GM19025 (cell line): ENCODE results near the gene MDH2.
"Not testable (repeated sequence)": the region's sequence is repeated elsewhere in the genome, so short reads cannot be mapped to it uniquely, and the experiment has no call there.

Source experiments
- ATAC-seq: cut with Tn5 transposase; IDR thresholded peaks from one replicate; pipeline ENCODE4 v1.9.1; 2021; ENCODE audit warnings: mild to moderate bottlenecking, low read depth, moderate library complexity; ENCODE audit not compliant: unreplicated experiment

Gene MDH2

GRCh38 chr7:76069238-76069638 is 21.3 kb downstream of the MDH2 start:
- no peak for ATAC-seq

DNA sequence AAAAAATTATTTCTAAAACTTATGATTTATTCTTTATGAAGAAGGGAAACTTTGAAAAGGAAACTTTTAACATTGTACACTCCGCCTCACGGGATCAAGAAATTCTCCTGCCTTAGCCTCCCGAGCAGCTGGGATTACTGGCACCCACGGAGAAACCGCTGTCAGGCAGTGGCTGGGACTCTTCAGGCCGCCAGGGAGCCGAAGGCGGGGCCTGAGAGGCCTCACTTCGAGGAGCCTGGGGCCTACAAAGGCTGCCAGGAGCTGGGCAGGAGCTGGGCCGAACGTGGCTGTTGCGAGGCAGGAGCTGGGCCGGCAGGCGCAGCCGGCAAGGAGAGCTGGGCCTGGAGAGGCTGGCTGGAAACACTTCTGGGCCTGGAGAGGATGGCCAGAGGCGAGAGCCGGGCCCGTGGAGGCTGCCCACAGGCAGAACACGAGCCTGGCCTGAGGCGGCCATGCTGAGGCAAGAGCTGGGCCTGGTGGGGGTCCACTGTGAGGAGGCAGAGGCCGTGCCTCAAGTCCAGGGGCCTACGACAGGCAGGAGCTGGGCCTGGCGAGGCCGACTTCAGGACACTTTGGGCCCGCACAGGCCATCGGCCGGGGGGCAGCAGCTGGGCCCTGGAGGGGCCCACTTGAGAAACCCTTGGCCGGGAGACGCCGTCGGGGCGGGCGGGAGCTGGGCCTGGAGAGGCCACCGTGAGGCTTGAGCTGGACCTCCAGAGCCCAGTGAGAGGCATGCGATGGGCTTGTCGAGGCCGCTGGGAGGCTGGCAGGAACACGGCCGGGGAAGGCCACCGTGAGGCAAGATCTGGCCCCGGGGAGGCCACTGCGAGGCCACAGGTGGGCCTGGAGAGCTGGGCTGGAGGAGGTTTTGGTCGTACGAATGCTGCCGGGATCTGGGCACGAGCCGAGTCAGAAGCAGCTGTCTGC is 23.7 kb downstream of the MDH2 start:
- no peak for ATAC-seq

- ATAC-seq = no peak
Measured at GRCh38 chr7:76072243-76073148, 24.6 kb downstream of the MDH2 start.

- no peak for ATAC-seq
Measured at GRCh38 chr7:76073335-76073990, 25.6 kb downstream of the MDH2 start.

DNA sequence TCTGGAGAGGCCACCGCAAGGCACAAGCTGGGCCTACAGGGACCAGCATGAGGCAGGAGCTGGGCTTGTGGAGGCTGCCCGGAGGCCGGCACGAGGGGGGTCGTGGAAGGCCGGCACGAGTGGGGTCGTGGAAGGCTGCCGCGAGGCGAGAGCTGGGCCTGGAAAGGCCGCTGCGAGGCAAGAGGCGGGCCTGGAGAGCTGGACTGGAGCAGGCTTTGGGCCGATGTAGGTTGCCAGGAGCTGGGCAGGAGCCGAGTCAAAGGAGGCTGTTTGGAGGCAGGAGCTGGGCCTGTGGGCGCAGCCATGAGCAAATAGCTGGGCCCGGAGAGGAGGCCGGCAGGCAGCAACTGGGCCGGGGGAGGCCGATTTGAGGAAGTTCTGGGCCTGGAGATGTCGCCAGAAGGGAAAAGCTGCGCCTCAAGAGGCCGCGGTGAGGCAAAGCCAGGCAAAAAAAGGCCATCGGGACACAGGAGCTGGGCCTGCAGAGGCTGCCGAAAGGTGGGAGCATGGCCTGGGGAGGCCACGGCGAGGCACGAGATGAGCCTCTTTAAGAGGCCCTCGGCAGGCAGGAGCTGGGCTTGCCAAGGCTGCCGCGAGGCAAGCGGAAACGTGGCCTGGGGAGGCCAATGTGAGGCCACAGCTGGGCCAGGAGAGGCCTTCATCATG is 26.5 kb downstream of the MDH2 start:
- ATAC-seq = no peak

DNA sequence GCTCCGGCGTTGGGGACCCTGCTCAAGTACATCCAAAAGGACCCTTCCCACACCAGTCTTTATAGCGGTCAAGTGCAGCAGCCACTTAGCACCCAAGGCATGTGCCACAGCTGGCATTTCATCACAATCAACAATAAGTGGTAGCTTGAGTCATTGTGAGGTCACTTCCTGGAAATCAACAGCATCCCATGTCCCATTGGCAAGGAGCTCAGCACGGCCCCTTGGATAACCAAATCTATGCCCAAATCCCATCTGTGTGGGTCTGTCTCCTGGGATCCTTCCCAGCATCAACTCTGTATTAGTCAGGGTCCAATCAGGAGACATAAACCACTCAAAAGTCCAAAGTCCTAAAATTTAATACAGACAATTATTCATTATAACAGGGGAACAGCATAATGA is 27.1 kb downstream of the MDH2 start:
- no peak for ATAC-seq

GRCh38 chr7:76076995-76077394 is 29.1 kb downstream of the MDH2 start:
- ATAC-seq = no peak

DNA sequence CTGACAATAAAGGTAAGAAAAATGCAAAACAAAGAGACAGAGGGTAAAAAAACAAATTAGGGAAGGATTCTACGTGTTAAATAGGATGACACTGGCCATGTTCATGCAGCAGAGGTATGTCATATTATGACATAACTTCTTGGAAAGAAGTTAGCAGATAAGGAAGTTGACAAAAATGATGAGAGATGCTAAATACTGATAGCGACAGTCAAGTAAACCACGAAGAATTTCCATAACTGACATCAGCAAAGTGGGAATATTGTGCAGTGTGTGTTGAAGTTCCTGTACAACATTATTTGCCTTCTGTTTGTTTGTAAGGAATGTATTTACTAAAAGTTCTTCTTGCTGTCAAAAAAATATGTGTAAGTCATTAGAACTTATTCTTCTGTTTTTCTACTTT is 29.5 kb downstream of the MDH2 start:
- no peak for ATAC-seq

GRCh38 chr7:76080204-76080603 is 32.3 kb downstream of the MDH2 start:
- ATAC-seq = no peak

DNA sequence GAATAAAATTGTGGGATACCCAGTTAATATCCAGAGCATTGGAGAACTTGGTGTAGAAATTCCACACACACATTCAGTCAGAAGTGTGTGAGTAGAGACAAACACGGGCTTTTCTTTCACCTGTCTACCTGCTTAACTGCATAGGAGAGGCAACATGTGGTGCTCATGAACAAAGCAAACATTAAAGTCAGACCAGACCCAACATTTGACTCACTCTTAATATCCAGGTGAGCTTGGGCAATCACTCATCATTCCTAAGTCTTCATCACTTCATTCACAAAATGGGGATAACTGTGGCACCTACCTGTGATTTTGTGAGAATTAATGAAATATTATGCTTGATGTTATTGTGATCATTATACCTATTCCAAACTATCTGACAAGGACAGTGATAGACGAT is 36.2 kb downstream of the MDH2 start:
- not testable (repeated sequence) for ATAC-seq

DNA sequence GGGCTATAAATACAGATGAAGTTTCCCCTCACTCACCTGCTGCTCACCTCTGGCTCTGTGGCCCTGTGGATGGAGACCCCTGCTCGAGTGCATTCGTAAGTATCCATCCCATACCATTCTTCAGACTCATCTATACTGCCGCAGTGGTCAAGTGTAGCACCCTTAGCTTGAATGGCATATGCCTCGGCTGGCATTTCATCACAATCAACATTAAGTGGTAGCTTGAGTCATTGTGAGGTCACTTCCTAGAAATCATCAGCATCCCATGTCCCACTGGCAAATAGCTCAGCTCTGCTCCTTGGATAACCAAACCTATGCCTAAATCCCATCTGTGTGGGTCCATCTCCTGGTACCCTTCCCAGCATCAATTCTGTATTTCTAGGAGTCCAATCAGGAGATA is 38.2 kb downstream of the MDH2 start:
- no peak for ATAC-seq

- ATAC-seq = not testable (repeated sequence)
Measured at GRCh38 chr7:76087362-76087791, 39.5 kb downstream of the MDH2 start.

GRCh38 chr7:76089865-76090475 is 42.1 kb downstream of the MDH2 start:
- ATAC-seq = no peak

GRCh38 chr7:76091506-76091905 is 43.6 kb downstream of the MDH2 start:
- ATAC-seq = no peak

GRCh38 chr7:76093531-76093930 is 45.6 kb downstream of the MDH2 start:
- not testable (repeated sequence) for ATAC-seq

- ATAC-seq = not testable (repeated sequence)
Measured at GRCh38 chr7:76094326-76094725, 46.4 kb downstream of the MDH2 start.

GRCh38 chr7:76095908-76096307 is 48.0 kb downstream of the MDH2 start:
- no peak for ATAC-seq

DNA sequence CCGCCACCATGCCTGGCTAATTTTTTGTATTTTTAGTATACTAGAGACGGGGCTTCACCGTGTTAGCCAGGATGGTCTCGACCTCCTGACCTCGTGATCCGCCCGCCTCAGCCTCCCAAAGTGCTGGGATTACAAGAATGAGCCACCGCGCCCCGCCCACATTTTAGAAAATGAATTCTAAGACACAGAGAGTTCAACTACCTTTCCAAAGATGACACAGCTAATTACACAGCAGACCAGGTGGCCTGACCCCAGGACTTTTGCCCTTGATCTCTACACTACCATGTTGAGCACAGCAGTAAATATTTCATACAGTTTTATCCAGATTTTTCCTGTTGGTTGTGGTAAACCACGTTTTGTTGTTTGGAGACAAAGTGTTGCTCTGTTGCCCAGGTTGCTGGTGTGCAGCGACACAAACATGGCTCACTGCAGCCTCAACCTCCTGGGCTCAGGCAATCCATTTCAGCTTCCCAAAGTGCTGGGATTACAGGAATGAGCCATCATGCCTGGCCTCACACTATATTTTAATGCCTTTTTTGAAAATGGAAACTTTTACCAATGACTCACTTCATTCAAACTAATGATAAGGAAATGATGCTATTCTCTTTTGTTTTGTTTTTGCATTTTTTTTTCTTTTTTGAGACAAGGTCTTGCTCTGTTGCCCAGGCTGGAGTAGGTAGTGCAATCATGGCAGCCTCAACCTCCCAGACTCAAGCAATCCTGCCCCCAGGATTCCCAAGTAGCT is 54.0 kb downstream of the MDH2 start:
- ATAC-seq = not testable (repeated sequence)

GRCh38 chr7:76103788-76104187 is 55.9 kb downstream of the MDH2 start:
- ATAC-seq = not testable (repeated sequence)
